H1 (cell line): ENCODE measurements around the gene PLEKHM3. TPM values are rescaled to one million over a fixed set of nuclear protein-coding genes. Genes with fewer than 3 reads are reported as not detected.

ENCODE experiments used
- CTCF ChIA-PET: fragments of 300-600 bp; sonication (Branson Sonifier 250); formaldehyde crosslinking; loops from one replicate; lab custom pipeline; 2021; ENCODE audit not compliant: partially characterized antibody; lab: Charles Lee
- POLR2A ChIA-PET: fragments of 300-600 bp; sonication (Branson Sonifier 250); formaldehyde crosslinking; loops from one replicate; lab custom pipeline; 2021; ENCODE audit warnings: inconsistent platforms; ENCODE audit not compliant: partially characterized antibody; lab: Charles Lee
- DNase-seq, 2 experiments: peaks; one replicate each; pipeline versions ENCODE4 v3.0.0 to v3.0.0-alpha.2; 2010 to 2022; ENCODE audit warnings: low spot score in 2 of 2, low read depth in 1 of 2, mixed read lengths in 1 of 2
- FAIRE-seq: peaks from 2 replicates; lab custom pipeline; 2011; peaks lifted over from hg19 to GRCh38; lab: Jason Lieb, UNC
- H2AFZ ChIP-seq: 2 replicates; pipeline ENCODE4 v1.8.1; 2012; ENCODE audit warnings: low read length, inconsistent platforms
- H2AK5ac ChIP-seq: 2 replicates; pipeline ENCODE4 v1.6.1; 2013; ENCODE audit warnings: low read depth, low read length
- H2BK120ac ChIP-seq: replicated peaks from 2 replicates; pipeline ENCODE3; 2013; ENCODE audit warnings: low read depth, low read length, inconsistent platforms
- H2BK12ac ChIP-seq: 2 replicates; pipeline ENCODE4 v1.6.1; 2013; ENCODE audit warnings: low read depth, low read length
- H2BK15ac ChIP-seq: 2 replicates; pipeline ENCODE4 v1.6.1; 2013; ENCODE audit warnings: low read length
- H2BK20ac ChIP-seq: 2 replicates; pipeline ENCODE4 v1.6.1; 2013; ENCODE audit warnings: low read length
- H2BK5ac ChIP-seq: 2 replicates; pipeline ENCODE4 v1.6.1; 2013; ENCODE audit warnings: low read depth, low read length
- H3K14ac ChIP-seq: 2 replicates; pipeline ENCODE4 v1.6.1; 2013; ENCODE audit warnings: inconsistent platforms; ENCODE audit not compliant: insufficient read length
- H3K18ac ChIP-seq: 2 replicates; pipeline ENCODE4 v1.6.1; 2013; ENCODE audit warnings: low read length; ENCODE audit errors: extremely low read depth
- H3K23ac ChIP-seq: 2 replicates; pipeline ENCODE4 v1.6.1; 2013; ENCODE audit warnings: inconsistent platforms; ENCODE audit not compliant: insufficient read length
- H3K23me2 ChIP-seq: 2 replicates; pipeline ENCODE4 v1.6.1; 2013; ENCODE audit warnings: low read depth, low read length
- H3K27ac ChIP-seq: 2 replicates; pipeline ENCODE4 v1.6.1; 2011; ENCODE audit warnings: low read depth, low read length, inconsistent platforms
- H3K27me3 ChIP-seq, 4 experiments: replicated peaks in 1 of 4; 1 replicate in 1 of 4; 2 replicates in 3 of 4; pipeline versions ENCODE4 v1.6.1 to v1.8.1; 2011 to 2013; ENCODE audit warnings: low read length in 3 of 4, mild to moderate bottlenecking in 3 of 4, inconsistent platforms in 2 of 4, mixed read lengths in 2 of 4, moderate library complexity in 1 of 4; ENCODE audit not compliant: control insufficient read depth in 3 of 4, insufficient read depth in 3 of 4; ENCODE audit errors: extremely low read depth in 1 of 4
- H3K36me3 ChIP-seq, 4 experiments: 2 replicates each; pipeline versions ENCODE4 v1.6.1 to v1.8.1; 2011 to 2013; ENCODE audit warnings: mild to moderate bottlenecking in 4 of 4, low read length in 3 of 4, moderate library complexity in 2 of 4, control low read depth in 1 of 4, inconsistent platforms in 1 of 4; ENCODE audit not compliant: insufficient read depth in 4 of 4, control insufficient read depth in 2 of 4
- H3K4ac ChIP-seq: replicated peaks from 2 replicates; pipeline ENCODE3; 2013; ENCODE audit warnings: low read length, low read depth, mixed read lengths, inconsistent platforms; ENCODE audit not compliant: insufficient read length
- H3K4me1 ChIP-seq, 4 experiments: replicated peaks in 1 of 4; 1 replicate in 1 of 4; 2 replicates in 3 of 4; pipeline versions ENCODE4 v1.6.1 to v1.8.1; 2011 to 2013; ENCODE audit warnings: low read length in 3 of 4, inconsistent platforms in 2 of 4, mixed read lengths in 1 of 4; ENCODE audit not compliant: insufficient read depth in 4 of 4, control insufficient read depth in 3 of 4
- H3K4me2 ChIP-seq, 2 experiments: 2 replicates each; pipeline versions ENCODE4 v1.6.1 to v1.8.1; 2011 to 2013; ENCODE audit warnings: low read depth in 2 of 2, low read length in 2 of 2, control low read depth in 1 of 2, inconsistent platforms in 1 of 2, mild to moderate bottlenecking in 1 of 2; ENCODE audit not compliant: insufficient read depth in 1 of 2
- H3K4me3 ChIP-seq, 4 experiments: fragments of 200-600, 300-600 bp in 1 of 4; sonication (generic), shearing (Covaris generic), sonication (Bioruptor Twin) in 1 of 4; 2 replicates each; pipeline versions ENCODE4 v1.5.1 to v1.8.1; 2011 to 2016; ENCODE audit warnings: low read length in 4 of 4, low read depth in 3 of 4, control low read depth in 2 of 4, inconsistent platforms in 2 of 4, mild to moderate bottlenecking in 2 of 4, mixed read lengths in 1 of 4, moderate library complexity in 1 of 4; ENCODE audit not compliant: insufficient read depth in 2 of 4; ENCODE audit errors: extremely low read depth in 1 of 4
- H3K56ac ChIP-seq: replicated peaks from 2 replicates; pipeline ENCODE3; 2013; ENCODE audit warnings: low read depth, mild to moderate bottlenecking, mixed read lengths, low read length, inconsistent platforms; ENCODE audit not compliant: insufficient read length
- H3K79me1 ChIP-seq: 2 replicates; pipeline ENCODE4 v1.6.1; 2013; ENCODE audit warnings: low read depth, low read length, control low read depth
- H3K79me2 ChIP-seq, 2 experiments: 2 replicates each; pipeline versions ENCODE4 v1.6.1 to v1.8.1; 2012 to 2013; ENCODE audit warnings: low read length in 2 of 2, mild to moderate bottlenecking in 2 of 2, inconsistent platforms in 1 of 2; ENCODE audit not compliant: insufficient read depth in 2 of 2, control insufficient read depth in 1 of 2
- H3K9ac ChIP-seq, 4 experiments: replicated peaks in 1 of 4; 1 replicate in 1 of 4; 2 replicates in 3 of 4; pipeline versions ENCODE4 v1.6.1 to v1.8.1; 2011 to 2013; ENCODE audit warnings: low read depth in 3 of 4, low read length in 3 of 4, control low read depth in 2 of 4, mild to moderate bottlenecking in 2 of 4, moderate library complexity in 2 of 4, inconsistent platforms in 1 of 4; ENCODE audit errors: extremely low read depth in 1 of 4
- H3K9me3 ChIP-seq, 2 experiments: 2 replicates each; pipeline versions ENCODE4 v1.6.1 to v1.8.1; 2012 to 2013; ENCODE audit warnings: mild to moderate bottlenecking in 2 of 2, moderate library complexity in 2 of 2, control low read depth in 1 of 2, inconsistent platforms in 1 of 2, low read depth in 1 of 2, low read length in 1 of 2, mixed read lengths in 1 of 2; ENCODE audit not compliant: insufficient read depth in 2 of 2
- H4K20me1 ChIP-seq, 2 experiments: replicated peaks in 1 of 2; 2 replicates each; pipeline versions ENCODE3 to v1.8.1; 2011 to 2013; ENCODE audit warnings: inconsistent platforms in 2 of 2, low read length in 2 of 2, mild to moderate bottlenecking in 1 of 2; ENCODE audit not compliant: insufficient read depth in 2 of 2, control insufficient read depth in 1 of 2
- H4K5ac ChIP-seq: 2 replicates; pipeline ENCODE4 v1.6.1; 2013; ENCODE audit warnings: low read length, low read depth, mixed read lengths, inconsistent platforms; ENCODE audit not compliant: insufficient read length
- H4K8ac ChIP-seq: 2 replicates; pipeline ENCODE4 v1.8.0; 2013; ENCODE audit warnings: mild to moderate bottlenecking, moderate library complexity, low read length, inconsistent platforms; ENCODE audit not compliant: insufficient read depth; ENCODE audit errors: extremely low read depth
- H4K91ac ChIP-seq: replicated peaks from 2 replicates; pipeline ENCODE3; 2013; ENCODE audit warnings: low read length, mixed read lengths, inconsistent platforms; ENCODE audit not compliant: insufficient read length
- E2F6 ChIP-seq: IDR thresholded peaks from 2 replicates; pipeline ENCODE4 v1.6.1; 2012; ENCODE audit warnings: inconsistent platforms
- MAFK ChIP-seq: IDR thresholded peaks from 2 replicates; pipeline ENCODE4 v1.6.1; 2012; ENCODE audit warnings: low read depth, mild to moderate bottlenecking, improper control_type of control experiment, low read length
- WGBS, 2 experiments: shearing (Covaris generic) in 1 of 2; methylation state at CpG; one replicate each; pipeline versions ENCODE4 v1.1.6 to v1.1.7; 2013 to 2015; ENCODE audit warnings: low lambda C conversion rate in 2 of 2, mixed read lengths in 2 of 2, inconsistent platforms in 1 of 2, low coverage in 1 of 2, missing lambda C conversion rate in 1 of 2; ENCODE audit not compliant: insufficient replicate concordance in 2 of 2, insufficient coverage in 1 of 2, insufficient read length in 1 of 2; ENCODE audit errors: extremely low coverage in 1 of 2, missing lambda C conversion rate in 1 of 2; 5-methylcytosine and 5-hydroxymethylcytosine counted together
- polyA plus RNA-seq, 7 experiments: library from polyadenylated mRNA; depleted of rRNA in 3 of 7; stranded (reverse) in 5 of 7; unstranded in 2 of 7; fragments of >200 nt in 5 of 7; fragments of 200-250 nt in 2 of 7; gene quantifications; 1 replicate in 5 of 7; 2 replicates in 1 of 7; 4 replicates in 1 of 7; pipeline versions ENCODE4 v1.2.1 to v1.2.3, GENCODE V29; 2011 to 2013; ENCODE audit warnings: missing spikeins in 2 of 7, mixed read lengths in 2 of 7
- total RNA-seq: library from RNA; stranded (reverse); fragmentation: NEBNext Ultra II Directional; extraction: Animal tissue kit (Norgen Biotek cat#: 25700); gene quantifications from 2 replicates; pipeline ENCODE4 v1.2.1, GENCODE V29; 2021

PLEKHM3 gene
- total and polyA plus RNA-seq, 2 of the 8 experiments (the other 6 are each of a cell fraction or from before 2014, with no cell fraction given): 2.3 to 5.8 TPM

- CTCF ChIA-PET: interaction anchor here (0.7 to 9.7 kb wide), 16 partner anchors 21 to 228 kb away, joined by 3 to 95 read pairs (median 4); partner anchors contain the start of gene FZD5
- TF ChIP-seq MAFK (0 out of 2 replicates have a peak, but pooled peaks have one; percentile 18), E2F6 (no peak)
Observed at GRCh38 chr2:207975921-207976320, 49.4 kb downstream of the PLEKHM3 start.

More at GRCh38 chr2:207975921-207976320, 49.4 kb downstream of the PLEKHM3 start:
- Histone ChIP-seq H2BK120ac (no peak overlapping the region), H3K79me2 (no peaks in the 10 kb centered on the region), H2AFZ (no peak overlapping the region), H3K27me3 (no peaks in the 10 kb centered on the region), H3K56ac (no peak overlapping the region), H3K27ac (no peak overlapping the region), H2BK12ac (no peak overlapping the region), H3K9me3 (no peaks in the 10 kb centered on the region), H3K23ac (no peak overlapping the region), H3K79me1 (no peaks in the 10 kb centered on the region), H2AK5ac (no peak overlapping the region), H3K14ac (no peak overlapping the region), H3K4me1 (peaks cover 0 to 16% (median 3%) of the 10 kb centered on the region in 4 experiments; a peak in 3 of 7 replicates), H2BK5ac (no peak overlapping the region), H3K18ac (no peak overlapping the region), H3K4me3 (no peak overlapping the region), H4K8ac (no peak overlapping the region), H4K5ac (no peak overlapping the region), H3K9ac (no peak overlapping the region), H2BK15ac (no peak overlapping the region), H3K4me2 (no peak overlapping the region), H3K4ac (no peak overlapping the region), H4K20me1 (no peaks in the 10 kb centered on the region), H3K23me2 (no peaks in the 10 kb centered on the region), H4K91ac (no peak overlapping the region), H3K36me3 (peaks cover 0 to 5% (median 0%) of the 10 kb centered on the region in 4 experiments; a peak in 1 of 8 replicates), H2BK20ac (no peak overlapping the region)
- 85% methylated on average over 2 of the region's 2 CpGs; no CpG with 5 or more reads in 1 of the 2 experiments for WGBS, 2 experiments
- no peak for FAIRE-seq
- POLR2A ChIA-PET: interaction anchor here (1.2 kb wide), 1 partner anchor 209 kb away, joined by 3 read pairs; no protein-coding TSS in a partner anchor
- DNase-seq: no peak
